SK-N-SH treated with all-trans-retinoic acid at 6 μM for 48 hours (cell line): ENCODE results near the gene SPOCK1.

Experiments
- ATAC-seq: fragments of 200-7000 bp; cut with Tn5 transposase; 3 replicates; pipeline ENCODE4 v1.9.1; 2020; ENCODE audit warnings: mild to moderate bottlenecking, moderate library complexity
- BACH2 ChIP-seq: fragments of 250-450 bp; sonication (Bioruptor Pico); IDR thresholded peaks from 2 replicates; pipeline ENCODE4 v1.9.0; 2021; ENCODE audit warnings: mild to moderate bottlenecking, borderline replicate concordance
- ESRRG ChIP-seq: fragments of 250-450 bp; sonication (Bioruptor Pico); IDR thresholded peaks from 2 replicates; pipeline ENCODE4 v1.6.1; 2021; ENCODE audit warnings: mild to moderate bottlenecking
- GLIS3 ChIP-seq: fragments of 250-450 bp; sonication (Bioruptor Pico); IDR thresholded peaks from 2 replicates; pipeline ENCODE4 v1.5.0; 2020; ENCODE audit warnings: mild to moderate bottlenecking, moderate library complexity
- ISL1 ChIP-seq: fragments of 250-450 bp; sonication (Bioruptor Pico); IDR thresholded peaks from 2 replicates; pipeline ENCODE4 v2.1.2; 2022; ENCODE audit warnings: mild to moderate bottlenecking, moderate library complexity
- OSR1 ChIP-seq: fragments of 250-450 bp; sonication (Bioruptor Pico); IDR thresholded peaks from 2 replicates; pipeline ENCODE4 v1.8.0; 2022; ENCODE audit warnings: moderate library complexity, mild to moderate bottlenecking, inconsistent platforms
- PPARA ChIP-seq: fragments of 250-450 bp; sonication (Bioruptor Pico); IDR thresholded peaks from 2 replicates; pipeline ENCODE4 v1.5.0; 2020; ENCODE audit warnings: mild to moderate bottlenecking, borderline replicate concordance
- RARB ChIP-seq: fragments of 250-450 bp; sonication (Bioruptor Pico); IDR thresholded peaks from 2 replicates; pipeline ENCODE4 v1.8.0; 2021; ENCODE audit warnings: mild to moderate bottlenecking, moderate library complexity
- TCF4 ChIP-seq: fragments of 250-450 bp; sonication (Bioruptor Pico); IDR thresholded peaks from 2 replicates; pipeline ENCODE4 v1.8.0; 2021; ENCODE audit warnings: mild to moderate bottlenecking, moderate library complexity, borderline replicate concordance
- ZC3H10 ChIP-seq: fragments of 250-450 bp; sonication (Bioruptor Pico); IDR thresholded peaks from 2 replicates; pipeline ENCODE4 v1.5.1; 2021; ENCODE audit warnings: mild to moderate bottlenecking, moderate library complexity
- ZFP3 ChIP-seq: fragments of 250-450 bp; sonication (Bioruptor Pico); IDR thresholded peaks from 2 replicates; pipeline ENCODE4 v1.5.0; 2020; ENCODE audit warnings: mild to moderate bottlenecking, moderate library complexity
- ZFP30 ChIP-seq: fragments of 450-650 bp; formaldehyde crosslinking; IDR thresholded peaks from 2 replicates; pipeline ENCODE4 v1.5.0; 2022; ENCODE audit warnings: mild to moderate bottlenecking, moderate library complexity
- ZNF565 ChIP-seq: fragments of 450-650 bp; formaldehyde crosslinking; conservative IDR thresholded peaks from 2 replicates; pipeline ENCODE4 v1.5.0; 2020; ENCODE audit warnings: low read depth, mild to moderate bottlenecking, moderate library complexity
- ZNF70 ChIP-seq: fragments of 450-650 bp; formaldehyde crosslinking; IDR thresholded peaks from 2 replicates; pipeline ENCODE4 v1.5.0; 2020; ENCODE audit warnings: mild to moderate bottlenecking, moderate library complexity
- ZNF8 ChIP-seq: fragments of 450-650 bp; formaldehyde crosslinking; IDR thresholded peaks from 2 replicates; pipeline ENCODE4 v1.5.0; 2020; ENCODE audit warnings: mild to moderate bottlenecking, moderate library complexity
- TF ChIP-seq, protein P1 (sequence below): fragments of 250-450 bp; sonication (Bioruptor Pico); IDR thresholded peaks from 2 replicates; pipeline ENCODE4 v1.8.0; 2020; ENCODE audit warnings: mild to moderate bottlenecking, moderate library complexity, borderline replicate concordance
- TF ChIP-seq, protein P2 (sequence below): fragments of 250-450 bp; sonication (Bioruptor Pico); IDR thresholded peaks from 2 replicates; pipeline ENCODE4 v1.5.0; 2020; ENCODE audit warnings: mild to moderate bottlenecking, moderate library complexity
- TF ChIP-seq, protein P3 (sequence below): fragments of 250-450 bp; sonication (Bioruptor Pico); IDR thresholded peaks from 2 replicates; pipeline ENCODE4 v1.5.1; 2021; ENCODE audit warnings: mild to moderate bottlenecking, moderate library complexity
- TF ChIP-seq, protein P4 (sequence below): fragments of 250-450 bp; sonication (Bioruptor Pico); IDR thresholded peaks from 2 replicates; pipeline ENCODE4 v1.5.1; 2020; ENCODE audit warnings: low read depth, mild to moderate bottlenecking, moderate library complexity
- TF ChIP-seq, protein P5 (sequence below): fragments of 250-450 bp; sonication (Bioruptor Pico); IDR thresholded peaks from 2 replicates; pipeline ENCODE4 v1.8.0; 2021; ENCODE audit warnings: low read depth, mild to moderate bottlenecking, moderate library complexity, borderline replicate concordance

The SPOCK1 gene

DNA sequence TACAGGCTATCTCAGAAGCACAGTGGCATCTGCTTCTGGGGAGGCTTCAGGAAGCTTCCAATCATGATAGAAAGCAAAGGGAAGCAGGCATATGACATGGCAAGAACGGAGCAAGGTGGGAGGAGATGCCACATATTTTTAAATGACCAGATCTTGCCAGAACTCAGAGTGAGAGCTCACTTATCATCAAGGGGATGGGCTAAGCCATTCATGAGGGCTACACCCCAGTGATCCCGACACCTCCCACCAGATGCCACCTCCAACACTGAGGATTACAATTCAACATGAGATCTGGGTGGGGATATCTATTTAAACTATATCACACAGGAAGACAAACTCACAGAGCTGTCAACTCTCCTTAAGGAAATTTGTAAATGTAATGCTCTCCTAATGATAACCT lies 258.8 kb downstream of the SPOCK1 start (continued):
- TF ChIP-seq, protein P1, sequence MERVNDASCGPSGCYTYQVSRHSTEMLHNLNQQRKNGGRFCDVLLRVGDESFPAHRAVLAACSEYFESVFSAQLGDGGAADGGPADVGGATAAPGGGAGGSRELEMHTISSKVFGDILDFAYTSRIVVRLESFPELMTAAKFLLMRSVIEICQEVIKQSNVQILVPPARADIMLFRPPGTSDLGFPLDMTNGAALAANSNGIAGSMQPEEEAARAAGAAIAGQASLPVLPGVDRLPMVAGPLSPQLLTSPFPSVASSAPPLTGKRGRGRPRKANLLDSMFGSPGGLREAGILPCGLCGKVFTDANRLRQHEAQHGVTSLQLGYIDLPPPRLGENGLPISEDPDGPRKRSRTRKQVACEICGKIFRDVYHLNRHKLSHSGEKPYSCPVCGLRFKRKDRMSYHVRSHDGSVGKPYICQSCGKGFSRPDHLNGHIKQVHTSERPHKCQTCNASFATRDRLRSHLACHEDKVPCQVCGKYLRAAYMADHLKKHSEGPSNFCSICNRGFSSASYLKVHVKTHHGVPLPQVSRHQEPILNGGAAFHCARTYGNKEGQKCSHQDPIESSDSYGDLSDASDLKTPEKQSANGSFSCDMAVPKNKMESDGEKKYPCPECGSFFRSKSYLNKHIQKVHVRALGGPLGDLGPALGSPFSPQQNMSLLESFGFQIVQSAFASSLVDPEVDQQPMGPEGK: no peak
- TF ChIP-seq, protein P2, sequence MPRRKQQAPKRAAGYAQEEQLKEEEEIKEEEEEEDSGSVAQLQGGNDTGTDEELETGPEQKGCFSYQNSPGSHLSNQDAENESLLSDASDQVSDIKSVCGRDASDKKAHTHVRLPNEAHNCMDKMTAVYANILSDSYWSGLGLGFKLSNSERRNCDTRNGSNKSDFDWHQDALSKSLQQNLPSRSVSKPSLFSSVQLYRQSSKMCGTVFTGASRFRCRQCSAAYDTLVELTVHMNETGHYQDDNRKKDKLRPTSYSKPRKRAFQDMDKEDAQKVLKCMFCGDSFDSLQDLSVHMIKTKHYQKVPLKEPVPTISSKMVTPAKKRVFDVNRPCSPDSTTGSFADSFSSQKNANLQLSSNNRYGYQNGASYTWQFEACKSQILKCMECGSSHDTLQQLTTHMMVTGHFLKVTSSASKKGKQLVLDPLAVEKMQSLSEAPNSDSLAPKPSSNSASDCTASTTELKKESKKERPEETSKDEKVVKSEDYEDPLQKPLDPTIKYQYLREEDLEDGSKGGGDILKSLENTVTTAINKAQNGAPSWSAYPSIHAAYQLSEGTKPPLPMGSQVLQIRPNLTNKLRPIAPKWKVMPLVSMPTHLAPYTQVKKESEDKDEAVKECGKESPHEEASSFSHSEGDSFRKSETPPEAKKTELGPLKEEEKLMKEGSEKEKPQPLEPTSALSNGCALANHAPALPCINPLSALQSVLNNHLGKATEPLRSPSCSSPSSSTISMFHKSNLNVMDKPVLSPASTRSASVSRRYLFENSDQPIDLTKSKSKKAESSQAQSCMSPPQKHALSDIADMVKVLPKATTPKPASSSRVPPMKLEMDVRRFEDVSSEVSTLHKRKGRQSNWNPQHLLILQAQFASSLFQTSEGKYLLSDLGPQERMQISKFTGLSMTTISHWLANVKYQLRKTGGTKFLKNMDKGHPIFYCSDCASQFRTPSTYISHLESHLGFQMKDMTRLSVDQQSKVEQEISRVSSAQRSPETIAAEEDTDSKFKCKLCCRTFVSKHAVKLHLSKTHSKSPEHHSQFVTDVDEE (CRISPR knock-in tag): no peak
- TF ChIP-seq GLIS3 (CRISPR knock-in tag): no peak
- TF ChIP-seq, all 23 proteins: peak for 0

DNA sequence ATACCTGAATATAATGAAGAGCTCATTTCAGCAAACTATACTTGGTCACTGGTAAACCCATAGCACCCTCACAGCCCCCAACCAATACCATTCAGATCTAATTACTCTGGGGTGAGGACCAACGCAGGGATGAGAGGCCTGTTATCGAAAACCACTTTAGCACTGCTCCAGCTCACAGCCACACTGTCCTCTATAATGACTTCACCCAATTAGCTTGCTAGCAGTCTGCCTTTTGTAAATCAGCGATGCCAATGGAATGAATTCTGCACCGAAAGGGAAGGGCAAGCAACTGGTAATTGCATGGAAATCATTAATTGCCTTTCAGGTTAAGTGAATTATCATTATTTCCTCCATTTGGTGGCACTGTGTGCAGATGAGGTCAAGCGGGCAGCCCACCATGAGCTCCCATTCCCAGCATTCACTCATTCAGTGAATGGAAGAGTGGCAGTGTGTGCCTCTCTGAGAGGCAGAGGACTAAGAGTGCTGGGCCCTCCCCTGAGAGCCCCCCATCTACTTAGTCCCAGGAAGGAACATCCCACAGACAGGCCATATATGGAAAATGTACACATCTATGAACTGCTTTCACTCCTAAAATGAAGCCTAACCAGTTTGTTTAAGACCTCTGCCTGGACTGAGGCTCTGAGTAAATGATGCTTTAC lies 262.1 kb downstream of the SPOCK1 start:
- no peak for ATAC-seq
- no peak for TF ChIP-seq ZNF8 (CRISPR knock-in tag)
- TF ChIP-seq ISL1 (CRISPR knock-in tag): no peak
- TF ChIP-seq TCF4: no peak
- TF ChIP-seq BACH2 (CRISPR knock-in tag): no peak
- TF ChIP-seq, protein P3, sequence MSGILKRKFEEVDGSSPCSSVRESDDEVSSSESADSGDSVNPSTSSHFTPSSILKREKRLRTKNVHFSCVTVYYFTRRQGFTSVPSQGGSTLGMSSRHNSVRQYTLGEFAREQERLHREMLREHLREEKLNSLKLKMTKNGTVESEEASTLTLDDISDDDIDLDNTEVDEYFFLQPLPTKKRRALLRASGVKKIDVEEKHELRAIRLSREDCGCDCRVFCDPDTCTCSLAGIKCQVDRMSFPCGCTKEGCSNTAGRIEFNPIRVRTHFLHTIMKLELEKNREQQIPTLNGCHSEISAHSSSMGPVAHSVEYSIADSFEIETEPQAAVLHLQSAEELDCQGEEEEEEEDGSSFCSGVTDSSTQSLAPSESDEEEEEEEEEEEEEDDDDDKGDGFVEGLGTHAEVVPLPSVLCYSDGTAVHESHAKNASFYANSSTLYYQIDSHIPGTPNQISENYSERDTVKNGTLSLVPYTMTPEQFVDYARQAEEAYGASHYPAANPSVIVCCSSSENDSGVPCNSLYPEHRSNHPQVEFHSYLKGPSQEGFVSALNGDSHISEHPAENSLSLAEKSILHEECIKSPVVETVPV: no peak
- no peak for TF ChIP-seq RARB
- TF ChIP-seq, protein P1: no peak
- TF ChIP-seq, protein P4, sequence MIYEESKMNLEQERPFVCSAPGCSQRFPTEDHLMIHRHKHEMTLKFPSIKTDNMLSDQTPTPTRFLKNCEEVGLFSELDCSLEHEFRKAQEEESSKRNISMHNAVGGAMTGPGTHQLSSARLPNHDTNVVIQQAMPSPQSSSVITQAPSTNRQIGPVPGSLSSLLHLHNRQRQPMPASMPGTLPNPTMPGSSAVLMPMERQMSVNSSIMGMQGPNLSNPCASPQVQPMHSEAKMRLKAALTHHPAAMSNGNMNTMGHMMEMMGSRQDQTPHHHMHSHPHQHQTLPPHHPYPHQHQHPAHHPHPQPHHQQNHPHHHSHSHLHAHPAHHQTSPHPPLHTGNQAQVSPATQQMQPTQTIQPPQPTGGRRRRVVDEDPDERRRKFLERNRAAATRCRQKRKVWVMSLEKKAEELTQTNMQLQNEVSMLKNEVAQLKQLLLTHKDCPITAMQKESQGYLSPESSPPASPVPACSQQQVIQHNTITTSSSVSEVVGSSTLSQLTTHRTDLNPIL (CRISPR knock-in tag): no peak
- no peak for TF ChIP-seq ZNF70 (CRISPR knock-in tag)
- no peak for TF ChIP-seq ZFP30
- TF ChIP-seq GLIS3 (CRISPR knock-in tag): no peak
- TF ChIP-seq, protein P5, sequence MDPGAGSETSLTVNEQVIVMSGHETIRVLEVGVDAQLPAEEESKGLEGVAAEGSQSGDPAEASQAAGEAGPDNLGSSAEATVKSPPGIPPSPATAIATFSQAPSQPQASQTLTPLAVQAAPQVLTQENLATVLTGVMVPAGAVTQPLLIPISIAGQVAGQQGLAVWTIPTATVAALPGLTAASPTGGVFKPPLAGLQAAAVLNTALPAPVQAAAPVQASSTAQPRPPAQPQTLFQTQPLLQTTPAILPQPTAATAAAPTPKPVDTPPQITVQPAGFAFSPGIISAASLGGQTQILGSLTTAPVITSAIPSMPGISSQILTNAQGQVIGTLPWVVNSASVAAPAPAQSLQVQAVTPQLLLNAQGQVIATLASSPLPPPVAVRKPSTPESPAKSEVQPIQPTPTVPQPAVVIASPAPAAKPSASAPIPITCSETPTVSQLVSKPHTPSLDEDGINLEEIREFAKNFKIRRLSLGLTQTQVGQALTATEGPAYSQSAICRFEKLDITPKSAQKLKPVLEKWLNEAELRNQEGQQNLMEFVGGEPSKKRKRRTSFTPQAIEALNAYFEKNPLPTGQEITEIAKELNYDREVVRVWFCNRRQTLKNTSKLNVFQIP (CRISPR knock-in tag): no peak
- TF ChIP-seq PPARA: no peak
- TF ChIP-seq ZFP3 (CRISPR knock-in tag): no peak
- TF ChIP-seq ESRRG: no peak
- TF ChIP-seq, protein P2 (CRISPR knock-in tag): no peak
- TF ChIP-seq OSR1 (CRISPR knock-in tag): no peak
- TF ChIP-seq ZC3H10 (CRISPR knock-in tag): no peak
- TF ChIP-seq ZNF565 (CRISPR knock-in tag): no peak
